GM12892 (cell line): Measurements from ENCODE around the gene DEAF1.

ENCODE experiments used
- DNase-seq: peaks from one replicate; pipeline ENCODE4 v3.0.0; 2011; ENCODE audit not compliant: insufficient read length
- FAIRE-seq: peaks from 2 replicates; lab custom pipeline; 2011; peaks lifted over from hg19 to GRCh38; lab: Jason Lieb, UNC
- POLR2A ChIP-seq: IDR thresholded peaks from 2 replicates; pipeline ENCODE4 v1.6.1; 2011; ENCODE audit warnings: low read depth, low read length, control low read depth
- POLR2AphosphoS5 ChIP-seq: IDR thresholded peaks from 2 replicates; pipeline ENCODE4 v1.6.1; 2011; ENCODE audit warnings: low read depth, low read length, control low read depth
- TAF1 ChIP-seq: IDR thresholded peaks from 2 replicates; pipeline ENCODE4 v1.6.1; 2011; ENCODE audit warnings: low read depth, mild to moderate bottlenecking, control low read depth, low read length, borderline replicate concordance

The DEAF1 gene

GRCh38 chr11:613369-613968, 81.6 kb downstream of the DEAF1 start:
- TF ChIP-seq TAF1 = no peak; the same call in 1 of the 2 replicates
- peak; percentile 48; the same call in 1 of the 2 replicates for TF ChIP-seq POLR2A
- peak; percentile 73 for TF ChIP-seq POLR2AphosphoS5
- DNase-seq = peak; percentile 74
- peak; percentile 97 for FAIRE-seq

DNA sequence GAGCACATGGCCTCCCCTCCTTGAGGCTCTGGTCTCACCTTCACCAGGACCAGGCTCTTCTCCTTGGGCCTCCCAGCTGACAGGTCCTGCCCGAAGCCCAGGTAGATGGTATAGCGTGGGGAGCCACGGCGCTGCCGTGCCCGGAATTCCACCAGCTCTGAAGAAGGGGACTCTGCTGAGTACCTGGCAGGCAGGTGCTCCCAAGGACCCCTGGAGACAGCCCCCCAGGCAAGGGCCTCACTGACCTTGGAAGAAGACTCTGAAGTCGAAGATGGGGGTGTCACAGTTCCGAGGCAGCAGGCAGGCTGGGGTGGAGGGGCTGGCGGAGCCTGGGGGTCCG, 82.1 kb downstream of the DEAF1 start:
- no peak for FAIRE-seq

DNA sequence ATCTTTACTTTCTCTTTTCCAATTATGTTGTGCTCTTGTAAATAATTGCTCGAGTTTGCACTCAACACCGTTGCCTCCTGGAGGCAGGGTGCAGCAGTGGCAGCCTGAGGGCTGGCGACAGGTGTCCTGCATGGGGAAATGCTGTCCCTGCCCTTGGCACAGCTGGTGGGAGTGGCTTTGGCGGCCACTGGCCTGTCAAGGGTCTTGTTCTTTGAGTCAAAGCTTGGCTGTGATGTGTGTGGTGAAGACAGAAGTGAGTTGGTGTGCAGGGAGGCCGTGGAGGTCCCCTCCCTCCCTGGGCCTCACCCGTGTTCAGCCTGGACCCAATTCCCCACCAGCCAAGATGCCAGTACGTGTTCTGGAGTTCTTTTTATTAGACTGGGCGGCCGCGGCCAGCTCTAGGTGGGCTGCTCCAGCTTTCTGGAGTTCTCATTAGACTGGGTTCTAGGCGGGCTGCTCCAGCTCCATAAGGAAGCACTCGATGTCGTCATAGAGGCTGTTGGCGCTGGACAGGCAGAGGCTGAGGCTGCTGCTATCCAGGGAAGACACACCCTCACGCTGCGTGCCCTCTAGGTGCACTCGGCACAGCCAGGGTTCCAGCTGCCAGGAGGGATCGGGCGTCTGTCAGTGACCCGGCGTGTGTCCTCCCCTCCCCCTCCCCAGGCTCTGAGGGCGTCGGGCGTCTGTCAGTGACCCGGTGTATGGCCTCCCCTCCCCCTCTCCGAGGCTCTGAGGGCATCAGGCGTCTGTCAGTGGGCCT, 82.6 kb downstream of the DEAF1 start:
- DNase-seq (no peak), FAIRE-seq (no peak)
- TF ChIP-seq POLR2AphosphoS5 (peak; percentile 77), TAF1 (no peak), POLR2A (peak; percentile 13; the same call in 1 of the 2 replicates)

More for the DNA sequence above, 82.1 kb downstream of the DEAF1 start:
- no peak for DNase-seq
- no peak for TF ChIP-seq TAF1
- TF ChIP-seq POLR2AphosphoS5 = no peak
- TF ChIP-seq POLR2A = peak; percentile 11; the same call in 1 of the 2 replicates

- FAIRE-seq (no peak), DNase-seq (no peak)
- TF ChIP-seq TAF1 (no peak), POLR2A (peak; percentile 70), POLR2AphosphoS5 (peak; percentile 75)
Observed at GRCh38 chr11:611001-611996, 83.7 kb downstream of the DEAF1 start.

- no peak for FAIRE-seq
Observed at GRCh38 chr11:610146-610801, 84.7 kb downstream of the DEAF1 start.

GRCh38 chr11:609341-609811, 85.6 kb downstream of the DEAF1 start:
- TF ChIP-seq POLR2AphosphoS5 (no peak), POLR2A (no peak), TAF1 (no peak)
- FAIRE-seq (no peak), DNase-seq (no peak)

More at GRCh38 chr11:610146-610801, 84.7 kb downstream of the DEAF1 start:
- no peak for TF ChIP-seq TAF1
- TF ChIP-seq POLR2AphosphoS5 = no peak
- no peak; the same call in 1 of the 2 replicates for TF ChIP-seq POLR2A
- no peak for DNase-seq

DNA sequence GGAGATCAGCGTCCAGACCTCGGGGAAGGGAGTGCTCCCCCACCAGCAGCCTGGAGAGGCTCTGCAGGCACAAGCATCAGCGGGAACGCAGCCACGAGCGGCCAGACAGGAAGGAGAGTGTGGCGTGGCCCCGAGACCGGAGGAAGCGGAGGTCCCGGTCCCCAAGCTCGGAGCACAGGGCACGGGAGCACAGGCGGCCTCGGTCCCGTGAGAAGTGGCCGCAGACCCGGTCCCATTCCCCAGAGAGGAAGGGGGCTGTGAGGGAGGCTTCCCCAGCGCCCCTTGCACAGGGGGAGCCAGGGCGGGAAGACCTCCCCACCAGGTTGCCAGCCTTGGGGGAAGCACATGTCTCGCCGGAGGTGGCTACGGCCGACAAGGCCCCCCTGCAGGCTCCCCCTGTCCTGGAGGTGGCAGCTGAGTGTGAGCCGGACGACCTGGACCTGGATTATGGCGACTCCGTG, 86.2 kb downstream of the DEAF1 start:
- FAIRE-seq (no peak), DNase-seq (no peak)
- TF ChIP-seq TAF1 (no peak), POLR2AphosphoS5 (no peak), POLR2A (no peak)

DNA sequence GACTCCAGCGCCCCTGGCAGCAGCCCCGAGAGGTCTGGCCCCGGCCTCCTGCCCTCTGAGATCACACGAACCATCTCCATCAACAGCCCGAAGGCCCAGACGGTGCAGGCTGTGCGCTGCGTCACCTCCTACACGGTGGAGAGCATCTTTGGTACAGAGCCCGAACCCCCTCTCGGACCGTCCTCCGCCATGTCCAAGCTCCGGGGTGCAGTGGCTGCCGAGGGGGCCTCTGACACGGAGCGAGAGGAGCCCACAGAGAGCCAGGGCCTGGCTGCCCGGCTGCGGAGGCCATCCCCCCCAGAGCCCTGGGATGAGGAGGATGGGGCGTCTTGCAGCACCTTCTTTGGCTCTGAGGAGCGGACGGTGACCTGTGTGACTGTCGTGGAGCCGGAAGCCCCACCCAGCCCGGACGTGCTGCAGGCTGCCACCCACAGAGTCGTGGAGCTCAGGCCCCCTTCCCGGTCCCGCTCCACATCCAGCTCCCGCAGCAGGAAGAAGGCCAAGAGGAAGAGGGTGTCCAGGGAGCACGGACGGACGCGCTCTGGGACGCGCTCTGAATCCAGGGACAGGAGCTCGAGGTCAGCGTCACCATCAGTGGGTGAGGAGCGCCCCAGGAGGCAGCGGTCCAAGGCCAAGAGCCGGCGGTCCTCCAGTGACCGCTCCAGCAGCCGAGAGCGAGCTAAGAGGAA, 86.9 kb downstream of the DEAF1 start:
- no peak for FAIRE-seq
- TF ChIP-seq TAF1 (no peak), POLR2A (peak; percentile 11; the same call in 1 of the 2 replicates)
- DNase-seq = no peak

GRCh38 chr11:607020-607780, 87.8 kb downstream of the DEAF1 start:
- no peak for DNase-seq
- no peak for TF ChIP-seq POLR2A
- no peak for TF ChIP-seq TAF1
- TF ChIP-seq POLR2AphosphoS5 = no peak
- no peak for FAIRE-seq

DNA sequence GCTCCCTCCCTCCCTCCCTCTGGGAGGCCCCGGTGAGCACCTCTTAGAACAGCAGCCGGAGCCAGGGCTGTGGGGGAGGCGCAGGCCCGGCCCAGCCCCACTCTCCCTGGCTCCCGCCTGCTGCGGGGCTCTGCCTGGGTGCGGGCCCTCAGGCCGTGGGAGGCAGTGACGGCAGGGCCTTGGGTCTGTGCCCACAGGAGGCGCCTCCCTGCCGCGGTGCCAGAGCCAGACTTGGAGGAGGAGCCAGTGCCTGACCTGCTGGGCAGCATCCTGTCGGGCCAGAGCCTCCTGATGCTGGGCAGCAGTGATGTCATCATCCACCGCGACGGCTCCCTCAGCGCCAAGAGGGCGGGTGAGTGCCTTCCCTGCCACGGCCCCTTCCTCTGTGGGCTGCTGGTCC, 88.8 kb downstream of the DEAF1 start:
- no peak for TF ChIP-seq TAF1
- TF ChIP-seq POLR2AphosphoS5 = no peak
- no peak for TF ChIP-seq POLR2A
- DNase-seq = no peak
- no peak for FAIRE-seq
